ENCODE results near the gene TIMM50.

DNA sequence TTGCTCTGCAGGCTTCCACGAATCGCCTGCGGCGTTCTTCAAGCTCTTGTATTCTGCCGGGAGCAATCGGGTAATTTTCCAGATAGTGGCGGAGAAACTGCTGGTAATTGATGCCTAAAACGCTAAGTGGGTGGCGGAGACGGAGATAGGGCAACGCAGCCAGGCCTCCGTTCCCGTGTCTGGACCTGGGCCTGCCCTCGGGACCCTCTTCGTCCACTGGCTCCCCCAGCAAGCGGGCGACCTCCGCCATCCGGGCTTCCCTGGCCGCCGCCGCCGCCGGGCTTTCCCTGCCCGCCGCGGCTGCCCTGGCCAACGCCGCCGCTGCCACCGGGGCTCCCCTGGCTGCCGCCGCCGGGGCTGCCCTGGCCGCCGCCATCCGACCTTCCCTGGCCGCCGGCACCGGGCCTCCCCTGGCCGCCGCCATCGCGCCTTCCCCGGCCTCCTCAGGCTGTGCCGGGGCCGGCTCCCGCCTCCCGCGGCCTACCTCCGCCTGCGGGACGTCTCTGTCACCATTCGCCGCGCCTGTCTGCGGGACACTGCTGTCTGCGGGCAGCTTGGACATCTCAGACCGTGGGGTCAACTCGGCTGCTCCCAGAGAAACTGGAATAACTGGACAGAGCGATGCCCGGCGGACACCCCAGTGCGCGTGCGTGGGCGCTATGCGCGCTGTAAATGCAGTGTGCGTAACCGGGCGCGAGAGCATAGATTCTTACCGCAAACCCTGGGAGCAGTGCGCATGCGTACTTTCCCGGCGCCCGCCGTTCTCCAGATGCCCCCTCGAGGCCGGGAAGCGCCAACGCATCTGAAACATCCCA lies 59.1 kb downstream of the TIMM50 start, which contains the start of gene EID2:
- TF ChIP-seq, protein P1, sequence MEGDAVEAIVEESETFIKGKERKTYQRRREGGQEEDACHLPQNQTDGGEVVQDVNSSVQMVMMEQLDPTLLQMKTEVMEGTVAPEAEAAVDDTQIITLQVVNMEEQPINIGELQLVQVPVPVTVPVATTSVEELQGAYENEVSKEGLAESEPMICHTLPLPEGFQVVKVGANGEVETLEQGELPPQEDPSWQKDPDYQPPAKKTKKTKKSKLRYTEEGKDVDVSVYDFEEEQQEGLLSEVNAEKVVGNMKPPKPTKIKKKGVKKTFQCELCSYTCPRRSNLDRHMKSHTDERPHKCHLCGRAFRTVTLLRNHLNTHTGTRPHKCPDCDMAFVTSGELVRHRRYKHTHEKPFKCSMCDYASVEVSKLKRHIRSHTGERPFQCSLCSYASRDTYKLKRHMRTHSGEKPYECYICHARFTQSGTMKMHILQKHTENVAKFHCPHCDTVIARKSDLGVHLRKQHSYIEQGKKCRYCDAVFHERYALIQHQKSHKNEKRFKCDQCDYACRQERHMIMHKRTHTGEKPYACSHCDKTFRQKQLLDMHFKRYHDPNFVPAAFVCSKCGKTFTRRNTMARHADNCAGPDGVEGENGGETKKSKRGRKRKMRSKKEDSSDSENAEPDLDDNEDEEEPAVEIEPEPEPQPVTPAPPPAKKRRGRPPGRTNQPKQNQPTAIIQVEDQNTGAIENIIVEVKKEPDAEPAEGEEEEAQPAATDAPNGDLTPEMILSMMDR (IDR thresholded peaks at IDR 0.05), result peak; percentile 80 to 99 (median 88)
- TF ChIP-seq POLR2A (IDR thresholded peaks at IDR 0.05), result peak in 3 of 4 donors; percentile 58 to 84 (median 64)

All from esophagus squamous epithelium (tissue), 4 donors.